HepG2 (cell line): ENCODE data around the gene PRKG1.

ENCODE experiments used
- EZH2 ChIP-seq: conservative IDR thresholded peaks from 2 replicates; pipeline ENCODE4 v1.6.1; 2012; ENCODE audit warnings: mild to moderate bottlenecking, low read depth, low read length, moderate library complexity
- HNRNPL ChIP-seq: fragments of 200-400 bp; formaldehyde crosslinking; IDR thresholded peaks from 2 replicates; pipeline ENCODE4 v1.6.1; 2017; ENCODE audit warnings: mild to moderate bottlenecking, low read depth, low read length
- JUN ChIP-seq: sonication (generic); formaldehyde crosslinking; IDR thresholded peaks from 2 replicates; pipeline ENCODE4 v1.4.0; 2020; ENCODE audit warnings: mild to moderate bottlenecking, missing genetic modification reagents
- PBX2 ChIP-seq: IDR thresholded peaks from 2 replicates; pipeline ENCODE4 v1.6.1; 2016; ENCODE audit warnings: control low read depth
- POLR2A ChIP-seq, 2 experiments: IDR thresholded peaks; 2 replicates each; pipeline ENCODE4 v1.6.1; 2011; ENCODE audit warnings: low read depth in 2 of 2, low read length in 2 of 2, mild to moderate bottlenecking in 1 of 2, moderate library complexity in 1 of 2; ENCODE audit not compliant: insufficient read depth in 1 of 2
- ZBTB7A ChIP-seq: sonication (generic); formaldehyde crosslinking; IDR thresholded peaks from 2 replicates; pipeline ENCODE4 v1.8.0; 2022; ENCODE audit warnings: mild to moderate bottlenecking, missing genetic modification reagents
- TF ChIP-seq, protein P1 (sequence below): sonication (generic); formaldehyde crosslinking; conservative IDR thresholded peaks from 2 replicates; pipeline ENCODE4 v1.4.0; 2020; ENCODE audit warnings: missing genetic modification reagents
- TF ChIP-seq, protein P2 (sequence below): IDR thresholded peaks from 2 replicates; pipeline ENCODE4 v1.6.1; 2012; ENCODE audit warnings: low read depth, low read length, improper control_type of control experiment

GRCh38 chr10:52172581-52172980, 1098.3 kb downstream of the PRKG1 start:
- no peak for TF ChIP-seq EZH2
- no peak for TF ChIP-seq POLR2A (IDR thresholded peaks at IDR 0.05; ENCODE audit: insufficient read depth in 1 of 2, low read depth in 2 of 2, low read length in 2 of 2)
- TF ChIP-seq, protein P1, sequence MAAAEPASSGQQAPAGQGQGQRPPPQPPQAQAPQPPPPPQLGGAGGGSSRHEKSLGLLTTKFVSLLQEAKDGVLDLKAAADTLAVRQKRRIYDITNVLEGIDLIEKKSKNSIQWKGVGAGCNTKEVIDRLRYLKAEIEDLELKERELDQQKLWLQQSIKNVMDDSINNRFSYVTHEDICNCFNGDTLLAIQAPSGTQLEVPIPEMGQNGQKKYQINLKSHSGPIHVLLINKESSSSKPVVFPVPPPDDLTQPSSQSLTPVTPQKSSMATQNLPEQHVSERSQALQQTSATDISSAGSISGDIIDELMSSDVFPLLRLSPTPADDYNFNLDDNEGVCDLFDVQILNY (CRISPR knock-in tag) = no peak
- TF ChIP-seq, protein P2, sequence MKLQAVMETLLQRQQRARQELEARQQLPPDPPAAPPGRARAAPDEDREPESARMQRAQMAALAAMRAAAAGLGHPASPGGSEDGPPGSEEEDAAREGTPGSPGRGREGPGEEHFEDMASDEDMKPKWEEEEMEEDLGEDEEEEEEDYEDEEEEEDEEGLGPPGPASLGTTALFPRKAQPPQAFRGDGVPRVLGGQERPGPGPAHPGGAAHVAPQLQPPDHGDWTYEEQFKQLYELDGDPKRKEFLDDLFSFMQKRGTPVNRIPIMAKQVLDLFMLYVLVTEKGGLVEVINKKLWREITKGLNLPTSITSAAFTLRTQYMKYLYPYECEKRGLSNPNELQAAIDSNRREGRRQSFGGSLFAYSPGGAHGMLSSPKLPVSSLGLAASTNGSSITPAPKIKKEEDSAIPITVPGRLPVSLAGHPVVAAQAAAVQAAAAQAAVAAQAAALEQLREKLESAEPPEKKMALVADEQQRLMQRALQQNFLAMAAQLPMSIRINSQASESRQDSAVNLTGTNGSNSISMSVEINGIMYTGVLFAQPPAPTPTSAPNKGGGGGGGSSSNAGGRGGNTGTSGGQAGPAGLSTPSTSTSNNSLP = no peak
- TF ChIP-seq HNRNPL = no peak
- no peak for TF ChIP-seq PBX2
- TF ChIP-seq JUN (CRISPR knock-in tag) = no peak
- TF ChIP-seq ZBTB7A = no peak
